Activated T-helper 17 cell treated with anti-CD3 and anti-CD28 coated beads, Interleukin-2, amount 50 U/mL, for 72 hours (primary cell): ENCODE measurements around the gene EEPD1. TPM values are rescaled to one million over a fixed set of nuclear protein-coding genes. Genes with fewer than 3 reads are reported as not detected.
"Not testable (repeated sequence)": the region's sequence is repeated elsewhere in the genome, so short reads cannot be mapped to it uniquely, and the experiment has no call there.

ENCODE experiments used
- ATAC-seq: fragments of 150-1000 bp; cut with Tn5 transposase; replicated peaks from 2 replicates; pipeline ENCODE4 v1.10.0; 2021; ENCODE audit warnings: mild to moderate bottlenecking, moderate library complexity
- H3K27ac Mint-ChIP-seq: one replicate; pipeline ENCODE4 v1.8.0; 2022; ENCODE audit warnings: mixed read lengths
- H3K27me3 Mint-ChIP-seq: one replicate; pipeline ENCODE4 v1.8.0; 2022; ENCODE audit warnings: mixed read lengths
- H3K36me3 Mint-ChIP-seq: one replicate; pipeline ENCODE4 v1.8.0; 2022; ENCODE audit warnings: low read depth, mild to moderate bottlenecking, mixed read lengths
- H3K4me1 Mint-ChIP-seq: one replicate; pipeline ENCODE4 v1.8.0; 2022; ENCODE audit warnings: mixed read lengths
- H3K4me3 Mint-ChIP-seq: one replicate; pipeline ENCODE4 v1.8.0; 2022; ENCODE audit warnings: mild to moderate bottlenecking, mixed read lengths
- H3K9me3 Mint-ChIP-seq: one replicate; pipeline ENCODE4 v1.8.0; 2022; ENCODE audit warnings: mixed read lengths
- total RNA-seq, 2 donors: library from RNA; stranded (reverse); gene quantifications; one replicate each; pipeline ENCODE4 v1.2.3, GENCODE V29; 2022

EEPD1 gene
- total RNA-seq, 2 donors from 2014 or later = 0.95 to 5.1 TPM

- no peaks in the 10 kb centered on the region for H3K4me1 Mint-ChIP-seq
- no peak overlapping the region for H3K4me3 Mint-ChIP-seq
- H3K27ac Mint-ChIP-seq = no peak overlapping the region
- peaks cover 7% of the 10 kb centered on the region for H3K9me3 Mint-ChIP-seq
- no peaks in the 10 kb centered on the region for H3K27me3 Mint-ChIP-seq
- peaks cover 5% of the 10 kb centered on the region for H3K36me3 Mint-ChIP-seq
- no peak for ATAC-seq
Observed at GRCh38 chr7:36253699-36254098, 100.6 kb downstream of the EEPD1 start.

GRCh38 chr7:36258510-36259259 lies 105.6 kb downstream of the EEPD1 start:
- H3K27ac Mint-ChIP-seq, H3K27me3 Mint-ChIP-seq, H3K36me3 Mint-ChIP-seq, H3K4me3 Mint-ChIP-seq, H3K9me3 Mint-ChIP-seq, H3K4me1 Mint-ChIP-seq, ATAC-seq: not testable (repeated sequence)

- no peak for ATAC-seq
- Mint-ChIP-seq H3K27ac (no peak overlapping the region), H3K4me3 (no peak overlapping the region)
Observed at GRCh38 chr7:36260481-36260880, 107.4 kb downstream of the EEPD1 start.

GRCh38 chr7:36261019-36261754 lies 108.1 kb downstream of the EEPD1 start:
- no peaks in the 10 kb centered on the region for H3K36me3 Mint-ChIP-seq
- no peaks in the 10 kb centered on the region for H3K9me3 Mint-ChIP-seq
- no peaks in the 10 kb centered on the region for H3K27me3 Mint-ChIP-seq
- H3K4me3 Mint-ChIP-seq = no peak overlapping the region
- peak overlapping the region; percentile 50 for H3K27ac Mint-ChIP-seq
- ATAC-seq = peak; percentile 72
- H3K4me1 Mint-ChIP-seq = peaks cover 9% of the 10 kb centered on the region

More at GRCh38 chr7:36260481-36260880, 107.4 kb downstream of the EEPD1 start:
- Mint-ChIP-seq H3K9me3 (peaks cover 7% of the 10 kb centered on the region), H3K4me1 (peaks cover 9% of the 10 kb centered on the region), H3K27me3 (no peaks in the 10 kb centered on the region), H3K36me3 (peaks cover 5% of the 10 kb centered on the region)

GRCh38 chr7:36262309-36263094 lies 109.4 kb downstream of the EEPD1 start:
- H3K27ac Mint-ChIP-seq = no peak overlapping the region
- H3K4me1 Mint-ChIP-seq = peaks cover 9% of the 10 kb centered on the region

GRCh38 chr7:36263095-36263484 lies 110.0 kb downstream of the EEPD1 start:
- H3K27me3 Mint-ChIP-seq = no peaks in the 10 kb centered on the region
- H3K36me3 Mint-ChIP-seq = no peaks in the 10 kb centered on the region
- H3K4me1 Mint-ChIP-seq = peaks cover 9% of the 10 kb centered on the region
- H3K9me3 Mint-ChIP-seq = no peaks in the 10 kb centered on the region
- no peak for ATAC-seq
- H3K27ac Mint-ChIP-seq = no peak overlapping the region
- no peak overlapping the region for H3K4me3 Mint-ChIP-seq

More at GRCh38 chr7:36262309-36263094, 109.4 kb downstream of the EEPD1 start:
- Mint-ChIP-seq H3K4me3 (no peak overlapping the region), H3K36me3 (no peaks in the 10 kb centered on the region), H3K9me3 (no peaks in the 10 kb centered on the region), H3K27me3 (no peaks in the 10 kb centered on the region)
- ATAC-seq = no peak

GRCh38 chr7:36264123-36264801 lies 111.2 kb downstream of the EEPD1 start:
- H3K27ac Mint-ChIP-seq = no peak overlapping the region
- H3K36me3 Mint-ChIP-seq = no peaks in the 10 kb centered on the region
- no peaks in the 10 kb centered on the region for H3K9me3 Mint-ChIP-seq
- ATAC-seq = no peak
- no peak overlapping the region for H3K4me3 Mint-ChIP-seq
- H3K27me3 Mint-ChIP-seq = no peaks in the 10 kb centered on the region
- peaks cover 9% of the 10 kb centered on the region for H3K4me1 Mint-ChIP-seq

- Mint-ChIP-seq H3K27me3 (no peaks in the 10 kb centered on the region), H3K27ac (no peak overlapping the region), H3K9me3 (no peaks in the 10 kb centered on the region), H3K36me3 (no peaks in the 10 kb centered on the region), H3K4me1 (peaks cover 9% of the 10 kb centered on the region), H3K4me3 (no peak overlapping the region)
- ATAC-seq = no peak
Observed at GRCh38 chr7:36264913-36265516, 112.0 kb downstream of the EEPD1 start.

- Mint-ChIP-seq H3K27ac (no peak overlapping the region), H3K4me3 (no peak overlapping the region), H3K27me3 (no peaks in the 10 kb centered on the region), H3K4me1 (peaks cover 9% of the 10 kb centered on the region), H3K9me3 (no peaks in the 10 kb centered on the region), H3K36me3 (no peaks in the 10 kb centered on the region)
- ATAC-seq = no peak
Observed at GRCh38 chr7:36265680-36266079, 112.6 kb downstream of the EEPD1 start.

- Mint-ChIP-seq H3K27ac (no peak overlapping the region), H3K9me3 (no peaks in the 10 kb centered on the region), H3K4me3 (no peak overlapping the region), H3K27me3 (no peaks in the 10 kb centered on the region), H3K36me3 (no peaks in the 10 kb centered on the region), H3K4me1 (peaks cover 4% of the 10 kb centered on the region)
- no peak for ATAC-seq
Observed at GRCh38 chr7:36266190-36266589, 113.1 kb downstream of the EEPD1 start.

GRCh38 chr7:36266683-36267082 lies 113.6 kb downstream of the EEPD1 start:
- no peaks in the 10 kb centered on the region for H3K4me1 Mint-ChIP-seq
- no peaks in the 10 kb centered on the region for H3K27me3 Mint-ChIP-seq
- H3K4me3 Mint-ChIP-seq = no peak overlapping the region

GRCh38 chr7:36272211-36272566 lies 119.1 kb downstream of the EEPD1 start:
- H3K9me3 Mint-ChIP-seq = no peaks in the 10 kb centered on the region
- H3K27me3 Mint-ChIP-seq = no peaks in the 10 kb centered on the region
- no peaks in the 10 kb centered on the region for H3K4me1 Mint-ChIP-seq
- no peak for ATAC-seq
- no peaks in the 10 kb centered on the region for H3K36me3 Mint-ChIP-seq
- H3K27ac Mint-ChIP-seq = no peak overlapping the region
- no peak overlapping the region for H3K4me3 Mint-ChIP-seq

More at GRCh38 chr7:36266683-36267082, 113.6 kb downstream of the EEPD1 start:
- no peaks in the 10 kb centered on the region for H3K36me3 Mint-ChIP-seq
- no peak for ATAC-seq
- no peaks in the 10 kb centered on the region for H3K9me3 Mint-ChIP-seq
- no peak overlapping the region for H3K27ac Mint-ChIP-seq

GRCh38 chr7:36272567-36273269 lies 119.7 kb downstream of the EEPD1 start:
- Mint-ChIP-seq H3K9me3 (no peaks in the 10 kb centered on the region), H3K27ac (no peak overlapping the region), H3K36me3 (no peaks in the 10 kb centered on the region), H3K4me1 (no peaks in the 10 kb centered on the region), H3K4me3 (no peak overlapping the region), H3K27me3 (no peaks in the 10 kb centered on the region)
- ATAC-seq = no peak
